Activated CD4-positive, alpha-beta T cell treated with anti-CD3 and anti-CD28 coated beads for 36 hours (primary cell): ENCODE measurements around the gene TEF. TPM values are rescaled to one million over a fixed set of nuclear protein-coding genes. Genes with fewer than 3 reads are reported as not detected.
"Not testable (repeated sequence)": the region's sequence is repeated elsewhere in the genome, so short reads cannot be mapped to it uniquely, and the experiment has no call there.

Source experiments
- ATAC-seq: fragments of 200-7000 bp; cut with Tn5 transposase; one replicate; pipeline ENCODE4 v1.10.0; 2021; ENCODE audit warnings: mild to moderate bottlenecking, moderate library complexity
- CTCF ChIA-PET: fragments of 350-600 bp; sonication (Branson Sonifier 250); formaldehyde crosslinking; loops from one replicate; lab custom pipeline; 2021; ENCODE audit warnings: antibody characterized with exemption; lab: Charles Lee
- POLR2A ChIA-PET: fragments of 350-600 bp; sonication (Branson Sonifier 250); formaldehyde crosslinking; loops from one replicate; lab custom pipeline; 2021; ENCODE audit warnings: antibody characterized with exemption, inconsistent platforms; lab: Charles Lee
- DNase-seq: peaks from one replicate; pipeline ENCODE4 v3.0.0-alpha.2; 2020
- H3K27ac Mint-ChIP-seq: one replicate; pipeline ENCODE4 v1.8.0; 2021; ENCODE audit warnings: mixed read lengths
- H3K27me3 Mint-ChIP-seq: one replicate; pipeline ENCODE4 v1.8.0; 2021; ENCODE audit warnings: mixed read lengths
- H3K36me3 Mint-ChIP-seq: one replicate; pipeline ENCODE4 v1.8.0; 2021; ENCODE audit warnings: low read depth, mixed read lengths
- H3K4me1 Mint-ChIP-seq: one replicate; pipeline ENCODE4 v1.8.0; 2021; ENCODE audit warnings: mixed read lengths
- H3K4me3 Mint-ChIP-seq: one replicate; pipeline ENCODE4 v1.8.0; 2021; ENCODE audit warnings: mild to moderate bottlenecking, moderate library complexity, mixed read lengths
- H3K9me3 Mint-ChIP-seq: one replicate; pipeline ENCODE4 v1.8.0; 2021; ENCODE audit warnings: low read depth, mixed read lengths
- intact Hi-C, 2 experiments: fragments of 100-400 bp; cut with DNase I in 1 of 2; cut with micrococcal nuclease in 1 of 2; formaldehyde crosslinking; loops; one replicate each; pipeline versions ENCODE4 v1.14.2 to v1.15.1; 2022 to 2024; cut with DNase I, micrococcal nuclease
- total RNA-seq, 2 experiments: library from RNA; stranded (reverse); gene quantifications; one replicate each; pipeline ENCODE4 v1.2.3, GENCODE V29; 2021

The TEF gene
- total RNA-seq, 2 experiments from 2014 or later, result 1.7 to 2.2 TPM

DNA sequence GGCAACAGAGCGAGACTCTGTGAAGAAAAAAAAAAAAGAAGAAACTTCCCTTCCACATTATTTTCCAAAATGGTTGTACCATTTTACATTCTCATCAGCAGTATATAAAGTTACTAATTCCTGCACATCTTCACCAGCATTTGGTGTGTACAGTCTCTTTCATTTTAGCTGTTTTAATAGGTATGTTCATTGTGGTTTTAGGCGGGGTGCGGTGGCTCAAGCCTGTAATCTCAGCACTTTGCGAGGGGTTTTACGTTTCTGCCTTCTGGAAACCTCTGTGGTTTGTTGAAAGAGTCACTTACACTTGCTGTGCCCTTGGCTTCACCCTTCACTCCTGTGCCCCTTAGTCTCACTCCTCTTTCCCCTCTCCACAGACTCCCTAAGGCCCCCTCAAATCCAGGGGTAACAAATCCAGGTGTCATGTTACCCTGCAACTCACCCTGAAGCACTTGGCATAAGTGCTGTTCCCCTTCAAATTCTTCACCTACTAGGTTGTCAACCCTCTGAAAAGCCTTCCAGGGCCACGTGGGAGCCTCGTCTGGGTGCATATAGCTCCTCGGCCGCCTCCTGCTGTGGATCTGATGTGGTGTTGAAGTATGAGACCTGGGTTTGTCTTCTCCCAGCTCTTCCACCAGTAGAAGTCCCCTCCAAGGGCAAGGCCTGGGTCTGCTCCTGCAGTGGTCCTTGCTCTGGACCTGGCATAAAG is 44.1 kb downstream of the TEF start:
- ChIA-PET POLR2A (interaction anchor here (0.6 to 1.1 kb wide), 2 partner anchors 21 to 43 kb away, joined by 3 to 4 read pairs; partner anchors contain the start of genes ACO2, PHF5A and TOB2), CTCF (interaction anchor here (0.5 kb wide), 1 partner anchor 19 kb away, joined by 3 read pairs; no protein-coding TSS in a partner anchor)
- intact Hi-C loops, result no loop called here
- peak; percentile 72 for DNase-seq
- Mint-ChIP-seq H3K9me3 (no peaks in the 10 kb centered on the region), H3K27me3 (no peaks in the 10 kb centered on the region), H3K27ac (peak overlapping the region; percentile 79), H3K4me1 (peaks cover 14% of the 10 kb centered on the region), H3K36me3 (peaks cover 13% of the 10 kb centered on the region), H3K4me3 (no peak overlapping the region)
- ATAC-seq, result peak; percentile 90

GRCh38 chr22:41429232-41429950 is 47.6 kb downstream of the TEF start:
- no peaks in the 10 kb centered on the region for H3K9me3 Mint-ChIP-seq
- no peak for DNase-seq
- peaks cover 18% of the 10 kb centered on the region for H3K4me1 Mint-ChIP-seq
- ChIA-PET CTCF (interaction anchor here (0.6 kb wide), 1 partner anchor 114 kb away, joined by 3 read pairs; no protein-coding TSS in a partner anchor), POLR2A (no interaction called here)
- H3K4me3 Mint-ChIP-seq, result no peak overlapping the region
- no peak overlapping the region for H3K27ac Mint-ChIP-seq
- no peak for ATAC-seq
- intact Hi-C loops, result no loop called here
- H3K36me3 Mint-ChIP-seq, result peaks cover 19% of the 10 kb centered on the region
- H3K27me3 Mint-ChIP-seq, result no peaks in the 10 kb centered on the region

GRCh38 chr22:41429951-41430332 is 48.2 kb downstream of the TEF start:
- ChIA-PET CTCF (no interaction called here), POLR2A (no interaction called here)
- Mint-ChIP-seq H3K4me3 (no peak overlapping the region), H3K27ac (no peak overlapping the region), H3K4me1 (peaks cover 18% of the 10 kb centered on the region), H3K36me3 (peaks cover 19% of the 10 kb centered on the region), H3K27me3 (no peaks in the 10 kb centered on the region), H3K9me3 (no peaks in the 10 kb centered on the region)
- intact Hi-C loops, result no loop called here
- ATAC-seq, result no peak
- no peak for DNase-seq

GRCh38 chr22:41431656-41432055 is 49.9 kb downstream of the TEF start:
- ATAC-seq, result no peak
- H3K36me3 Mint-ChIP-seq, result peaks cover 28% of the 10 kb centered on the region
- ChIA-PET POLR2A (interaction anchor here (0.7 kb wide), 1 partner anchor 54 kb away, joined by 5 read pairs; no protein-coding TSS in a partner anchor), CTCF (no interaction called here)
- H3K4me1 Mint-ChIP-seq, result peaks cover 7% of the 10 kb centered on the region
- no peak overlapping the region for H3K4me3 Mint-ChIP-seq
- no peaks in the 10 kb centered on the region for H3K9me3 Mint-ChIP-seq
- intact Hi-C loops, result no loop called here
- H3K27me3 Mint-ChIP-seq, result no peaks in the 10 kb centered on the region
- no peak overlapping the region for H3K27ac Mint-ChIP-seq
- DNase-seq, result no peak

GRCh38 chr22:41433480-41433879 is 51.7 kb downstream of the TEF start:
- H3K27ac Mint-ChIP-seq, H3K9me3 Mint-ChIP-seq, intact Hi-C loops, DNase-seq, H3K4me1 Mint-ChIP-seq, ATAC-seq, H3K27me3 Mint-ChIP-seq, POLR2A ChIA-PET, CTCF ChIA-PET, H3K4me3 Mint-ChIP-seq: not testable (repeated sequence)
- peaks cover 31% of the 10 kb centered on the region for H3K36me3 Mint-ChIP-seq

- H3K27ac Mint-ChIP-seq, intact Hi-C loops, POLR2A ChIA-PET, H3K4me1 Mint-ChIP-seq, DNase-seq, H3K9me3 Mint-ChIP-seq, H3K27me3 Mint-ChIP-seq, ATAC-seq, H3K4me3 Mint-ChIP-seq: not testable (repeated sequence)
- CTCF ChIA-PET, result interaction anchor here (0.6 to 1.1 kb wide), 2 partner anchors 84 to 186 kb away, joined by 3 read pairs; no protein-coding TSS in a partner anchor
- H3K36me3 Mint-ChIP-seq, result peaks cover 31% of the 10 kb centered on the region
Measured at GRCh38 chr22:41434361-41435003, 52.7 kb downstream of the TEF start.

GRCh38 chr22:41435560-41435959 is 53.8 kb downstream of the TEF start:
- no peaks in the 10 kb centered on the region for H3K27me3 Mint-ChIP-seq
- CTCF ChIA-PET, result no interaction called here
- ATAC-seq, result no peak
- POLR2A ChIA-PET, result no interaction called here
- H3K27ac Mint-ChIP-seq, result no peak overlapping the region
- H3K9me3 Mint-ChIP-seq, result no peaks in the 10 kb centered on the region
- no peak overlapping the region for H3K4me3 Mint-ChIP-seq
- H3K4me1 Mint-ChIP-seq, result peaks cover 9% of the 10 kb centered on the region
- H3K36me3 Mint-ChIP-seq, result peaks cover 31% of the 10 kb centered on the region
- intact Hi-C loops, result no loop called here
- DNase-seq, result no peak

DNA sequence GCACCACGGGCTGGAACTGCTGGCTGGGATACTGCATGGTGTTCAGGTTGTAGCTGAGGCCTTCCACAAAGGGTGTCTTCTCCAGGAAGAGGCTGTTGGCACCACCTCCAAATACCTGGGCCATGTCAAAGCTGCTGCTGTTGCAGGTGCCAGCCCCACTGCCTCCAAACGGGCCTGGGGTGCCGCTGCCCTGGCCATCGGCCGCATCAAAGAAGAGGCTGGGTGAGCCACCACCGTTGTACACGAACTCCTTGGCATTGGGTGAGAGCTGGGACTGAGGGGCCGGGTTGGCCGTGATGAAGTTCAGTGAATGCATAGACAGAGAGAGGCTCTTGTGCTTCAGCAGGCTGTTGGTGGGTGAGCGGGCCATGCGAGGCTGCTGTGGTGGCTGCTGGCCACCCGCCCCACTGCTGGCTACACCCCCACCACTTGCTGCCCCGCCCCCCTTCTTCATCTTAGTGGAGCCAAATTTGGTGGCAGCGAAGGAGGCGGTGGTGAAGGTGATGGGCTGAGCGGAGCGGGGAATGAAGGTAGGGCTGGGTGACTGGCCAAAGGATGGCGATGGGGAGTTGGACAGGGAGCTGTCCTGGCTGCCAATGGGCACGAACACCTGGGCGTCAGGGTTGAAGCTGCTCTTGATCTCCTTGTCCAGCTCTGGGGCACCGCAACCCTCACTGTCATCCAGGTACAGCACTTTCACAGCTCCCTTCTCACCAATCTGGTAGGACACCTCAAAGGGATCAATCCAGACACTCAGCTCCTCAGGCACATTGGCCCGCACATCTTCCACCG is 54.8 kb downstream of the TEF start:
- Mint-ChIP-seq H3K4me1 (peaks cover 9% of the 10 kb centered on the region), H3K27me3 (no peaks in the 10 kb centered on the region), H3K4me3 (no peak overlapping the region), H3K9me3 (no peaks in the 10 kb centered on the region), H3K27ac (no peak overlapping the region), H3K36me3 (peaks cover 28% of the 10 kb centered on the region)
- no peak for ATAC-seq
- ChIA-PET CTCF (interaction anchor here (0.7 kb wide), 1 partner anchor 27 kb away, joined by 4 read pairs; no protein-coding TSS in a partner anchor), POLR2A (interaction anchor here (1.2 kb wide), 1 partner anchor 9 kb away, joined by 3 read pairs; no protein-coding TSS in a partner anchor)
- no peak for DNase-seq
- intact Hi-C loops, result no loop called here

- intact Hi-C loops, result no loop called here
- CTCF ChIA-PET, result interaction anchor here (1.0 kb wide), 1 partner anchor 96 kb away, joined by 3 read pairs; no protein-coding TSS in a partner anchor
Measured at GRCh38 chr22:41437198-41437597, 55.5 kb downstream of the TEF start.

GRCh38 chr22:41440511-41440910 is 58.8 kb downstream of the TEF start:
- H3K9me3 Mint-ChIP-seq, DNase-seq, H3K4me3 Mint-ChIP-seq, POLR2A ChIA-PET, H3K27me3 Mint-ChIP-seq, ATAC-seq, H3K27ac Mint-ChIP-seq, CTCF ChIA-PET: not testable (repeated sequence)
- H3K36me3 Mint-ChIP-seq, result peaks cover 41% of the 10 kb centered on the region
- H3K4me1 Mint-ChIP-seq, result peaks cover 17% of the 10 kb centered on the region
- intact Hi-C loops, result loop anchor here (10.0 kb wide), 4 partner anchors 184 to 1174 kb away; partner anchors contain the start of genes DESI1 (in 1 of the 2), NAGA (in 1 of the 2), PHETA2 (in 1 of the 2) and POLDIP3 (in 1 of the 2)

More at GRCh38 chr22:41437198-41437597, 55.5 kb downstream of the TEF start:
- no peaks in the 10 kb centered on the region for H3K27me3 Mint-ChIP-seq
- no peak for DNase-seq
- no peak for ATAC-seq
- H3K4me1 Mint-ChIP-seq, result peaks cover 11% of the 10 kb centered on the region
- no peak overlapping the region for H3K27ac Mint-ChIP-seq
- peaks cover 27% of the 10 kb centered on the region for H3K36me3 Mint-ChIP-seq
- POLR2A ChIA-PET, result interaction anchor here (1.2 kb wide), 1 partner anchor 9 kb away, joined by 3 read pairs; no protein-coding TSS in a partner anchor
- no peaks in the 10 kb centered on the region for H3K9me3 Mint-ChIP-seq
- H3K4me3 Mint-ChIP-seq, result no peak overlapping the region
